Right lobe of liver (tissue), 4 donors: ENCODE data around the gene TMPRSS9.

Experiments
- POLR2A ChIP-seq: fragments of 450-650 bp; IDR thresholded peaks from one replicate; pipeline ENCODE4 v1.6.1; 2017; ENCODE audit warnings: antibody characterized with exemption, mild to moderate bottlenecking
- TF ChIP-seq, protein P1 (sequence below), 4 donors: fragments of 200-600 bp in 3 of 4; fragments of 450-650 bp in 1 of 4; IDR thresholded peaks; one replicate each; pipeline versions ENCODE4 v1.5.1 to v1.8.0; 2016 to 2022; ENCODE audit warnings: antibody characterized with exemption in 4 of 4, mild to moderate bottlenecking in 2 of 4
- donor health status: DM: no; HTN: no; CAD: no.
- donor health status: DM: no; HTN: no; CAD: no.
- donor health status: DM: no; HTN: yes; CAD: no.

DNA sequence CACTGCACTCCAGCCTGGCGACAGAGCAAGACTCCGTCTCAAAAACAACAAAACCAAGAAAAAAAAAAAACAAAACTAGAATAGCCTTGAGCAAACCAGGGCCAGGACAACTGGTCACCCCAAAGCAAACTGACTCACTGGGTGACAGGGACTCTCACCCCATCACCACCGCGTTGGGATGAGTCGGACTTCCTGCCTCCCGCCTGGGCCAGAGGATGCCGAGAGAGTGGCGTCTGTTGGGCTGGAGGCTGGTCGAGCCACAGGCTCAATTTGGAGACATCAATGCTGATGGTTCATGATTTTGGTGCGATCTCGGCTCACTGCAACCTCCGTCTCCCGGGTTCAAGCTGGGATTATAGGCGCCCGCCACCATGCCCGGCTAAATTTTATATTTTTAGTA is 11.6 kb downstream of the TMPRSS9 start:
- TF ChIP-seq, protein P1, sequence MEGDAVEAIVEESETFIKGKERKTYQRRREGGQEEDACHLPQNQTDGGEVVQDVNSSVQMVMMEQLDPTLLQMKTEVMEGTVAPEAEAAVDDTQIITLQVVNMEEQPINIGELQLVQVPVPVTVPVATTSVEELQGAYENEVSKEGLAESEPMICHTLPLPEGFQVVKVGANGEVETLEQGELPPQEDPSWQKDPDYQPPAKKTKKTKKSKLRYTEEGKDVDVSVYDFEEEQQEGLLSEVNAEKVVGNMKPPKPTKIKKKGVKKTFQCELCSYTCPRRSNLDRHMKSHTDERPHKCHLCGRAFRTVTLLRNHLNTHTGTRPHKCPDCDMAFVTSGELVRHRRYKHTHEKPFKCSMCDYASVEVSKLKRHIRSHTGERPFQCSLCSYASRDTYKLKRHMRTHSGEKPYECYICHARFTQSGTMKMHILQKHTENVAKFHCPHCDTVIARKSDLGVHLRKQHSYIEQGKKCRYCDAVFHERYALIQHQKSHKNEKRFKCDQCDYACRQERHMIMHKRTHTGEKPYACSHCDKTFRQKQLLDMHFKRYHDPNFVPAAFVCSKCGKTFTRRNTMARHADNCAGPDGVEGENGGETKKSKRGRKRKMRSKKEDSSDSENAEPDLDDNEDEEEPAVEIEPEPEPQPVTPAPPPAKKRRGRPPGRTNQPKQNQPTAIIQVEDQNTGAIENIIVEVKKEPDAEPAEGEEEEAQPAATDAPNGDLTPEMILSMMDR (IDR thresholded peaks at IDR 0.05), result no peak
- TF ChIP-seq POLR2A, result no peak
